Esophagus muscularis mucosa (tissue), 4 donors: Measurements from ENCODE around the gene VSIG10L2. TPM values are rescaled to one million over a fixed set of nuclear protein-coding genes. Genes with fewer than 3 reads are reported as not detected.
"Not testable (repeated sequence)": the region's sequence is repeated elsewhere in the genome, so short reads cannot be mapped to it uniquely, and the experiment has no call there.

Experiments used
- DNase-seq: peaks from one replicate; pipeline ENCODE4 v3.0.0-alpha.2; 2017; ENCODE audit errors: extremely low spot score
- H3K27ac ChIP-seq, 4 donors: fragments of 200-600 bp; sonication (generic); replicated peaks in 1 of 4; 1 replicate in 3 of 4; 2 replicates in 1 of 4; pipeline ENCODE4 v1.5.1; 2016 to 2019; ENCODE audit warnings: mild to moderate bottlenecking in 1 of 4
- H3K27me3 ChIP-seq, 4 donors: fragments of 200-600 bp; sonication (generic); one replicate each; pipeline versions ENCODE4 v1.5.1 to v1.6.0; 2016 to 2019
- H3K36me3 ChIP-seq, 4 donors: fragments of 200-600 bp; sonication (generic); one replicate each; pipeline ENCODE4 v1.5.1; 2016 to 2019
- H3K4me1 ChIP-seq, 4 donors: fragments of 200-600 bp; sonication (generic); one replicate each; pipeline ENCODE4 v1.5.1; 2016 to 2019
- H3K4me3 ChIP-seq, 4 donors: fragments of 200-600 bp; sonication (generic); 1 replicate in 2 of 4; 2 replicates in 2 of 4; pipeline ENCODE4 v1.5.1; 2016 to 2019; ENCODE audit warnings: mild to moderate bottlenecking in 4 of 4, moderate library complexity in 1 of 4
- H3K9me3 ChIP-seq, 4 donors: fragments of 200-600 bp; sonication (generic); 1 replicate in 3 of 4; 2 replicates in 1 of 4; pipeline ENCODE4 v1.5.1; 2016 to 2019
- EP300 ChIP-seq: sonication (generic); formaldehyde crosslinking; IDR thresholded peaks from one replicate; pipeline ENCODE4 v1.6.1; 2017; ENCODE audit warnings: antibody characterized with exemption
- POLR2A ChIP-seq: fragments of 450-650 bp; IDR thresholded peaks from one replicate; pipeline ENCODE4 v1.6.1; 2017; ENCODE audit warnings: antibody characterized with exemption, moderate library complexity, mild to moderate bottlenecking, low read depth
- POLR2AphosphoS5 ChIP-seq, 2 donors: sonication (generic); formaldehyde crosslinking; IDR thresholded peaks; one replicate each; pipeline ENCODE4 v1.6.1; 2017; ENCODE audit warnings: antibody characterized with exemption in 2 of 2
- WGBS: methylation state at CpG from one replicate; pipeline ENCODE4 v1.1.5; 2018; 5-methylcytosine and 5-hydroxymethylcytosine counted together
- intact Hi-C: fragments of 100-400 bp; cut with DNase I; formaldehyde crosslinking; loops from one replicate; pipeline ENCODE4 v1.15.1; 2023
- total RNA-seq, 4 donors: library from RNA; depleted of rRNA; stranded (reverse); fragments of >200 nt; gene quantifications; one replicate each; pipeline versions ENCODE4 v1.1.0 to v1.2.1, GENCODE V29; 2016
- TF ChIP-seq, protein P1 (sequence below), 3 experiments: fragments of 200-600 bp in 2 of 3; fragments of 450-650 bp in 1 of 3; sonication (generic) in 2 of 3; IDR thresholded peaks; one replicate each; pipeline ENCODE4 v1.5.1; 2017 to 2019; ENCODE audit warnings: antibody characterized with exemption in 3 of 3, mild to moderate bottlenecking in 2 of 3, moderate library complexity in 1 of 3

The VSIG10L2 gene
- total RNA-seq, 4 donors from 2014 or later = 0.33 to 0.57 (median 0.39) TPM; not detected in 1

DNA sequence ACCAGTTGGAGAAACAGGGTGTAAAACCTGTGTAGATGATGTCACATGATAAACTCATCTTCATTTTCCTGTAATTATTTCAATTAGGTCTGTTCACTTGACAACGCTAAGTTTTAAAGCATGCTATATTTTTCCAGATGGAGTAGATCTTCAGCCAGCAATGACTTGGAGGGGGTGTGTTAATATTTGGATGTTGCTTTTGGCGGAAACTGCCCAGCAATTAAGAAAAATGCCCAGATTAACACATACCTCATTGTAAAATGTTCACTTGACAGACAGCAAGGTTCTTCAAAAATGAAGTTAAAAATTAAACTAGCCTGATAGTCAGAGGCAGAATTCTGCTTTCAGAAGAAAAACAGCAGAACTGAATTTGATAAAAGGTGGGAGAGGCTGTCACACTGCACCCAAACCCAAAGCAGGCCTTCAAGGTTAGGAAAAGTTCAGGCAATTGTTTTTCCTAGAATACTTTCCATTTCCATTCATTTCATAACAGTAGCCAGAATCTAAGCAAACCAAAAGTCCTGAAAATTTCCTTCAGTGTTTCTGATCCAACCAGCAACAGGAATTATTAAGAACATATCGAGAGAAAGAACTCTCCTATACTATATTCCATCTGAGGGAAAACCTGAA, 33.0 kb downstream of the VSIG10L2 start:
- Histone ChIP-seq H3K9me3 (no peaks in the 10 kb centered on the region), H3K27ac (no peak overlapping the region), H3K36me3 (peaks cover 0 to 38% (median 13%) of the 10 kb centered on the region in 4 donors), H3K27me3 (no peaks in the 10 kb centered on the region), H3K4me1 (peaks cover 0 to 11% (median 11%) of the 10 kb centered on the region in 4 donors), H3K4me3 (no peak overlapping the region)
- intact Hi-C loops = no loop called here
- no peak for TF ChIP-seq POLR2A
- TF ChIP-seq POLR2AphosphoS5 (IDR thresholded peaks at IDR 0.05) = no peak
- TF ChIP-seq EP300 = no peak
- TF ChIP-seq, protein P1, sequence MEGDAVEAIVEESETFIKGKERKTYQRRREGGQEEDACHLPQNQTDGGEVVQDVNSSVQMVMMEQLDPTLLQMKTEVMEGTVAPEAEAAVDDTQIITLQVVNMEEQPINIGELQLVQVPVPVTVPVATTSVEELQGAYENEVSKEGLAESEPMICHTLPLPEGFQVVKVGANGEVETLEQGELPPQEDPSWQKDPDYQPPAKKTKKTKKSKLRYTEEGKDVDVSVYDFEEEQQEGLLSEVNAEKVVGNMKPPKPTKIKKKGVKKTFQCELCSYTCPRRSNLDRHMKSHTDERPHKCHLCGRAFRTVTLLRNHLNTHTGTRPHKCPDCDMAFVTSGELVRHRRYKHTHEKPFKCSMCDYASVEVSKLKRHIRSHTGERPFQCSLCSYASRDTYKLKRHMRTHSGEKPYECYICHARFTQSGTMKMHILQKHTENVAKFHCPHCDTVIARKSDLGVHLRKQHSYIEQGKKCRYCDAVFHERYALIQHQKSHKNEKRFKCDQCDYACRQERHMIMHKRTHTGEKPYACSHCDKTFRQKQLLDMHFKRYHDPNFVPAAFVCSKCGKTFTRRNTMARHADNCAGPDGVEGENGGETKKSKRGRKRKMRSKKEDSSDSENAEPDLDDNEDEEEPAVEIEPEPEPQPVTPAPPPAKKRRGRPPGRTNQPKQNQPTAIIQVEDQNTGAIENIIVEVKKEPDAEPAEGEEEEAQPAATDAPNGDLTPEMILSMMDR (IDR thresholded peaks at IDR 0.05) = no peak
- 58% methylated on average over 3 of the region's 3 CpGs for WGBS
- DNase-seq = no peak

- WGBS = 94% methylated on average over 3 of the region's 3 CpGs
- no peak for TF ChIP-seq EP300
- TF ChIP-seq, protein P1 (IDR thresholded peaks at IDR 0.05) = no peak
- no peak for TF ChIP-seq POLR2AphosphoS5 (IDR thresholded peaks at IDR 0.05)
- no peak for TF ChIP-seq POLR2A
- DNase-seq = no peak
- Histone ChIP-seq H3K27ac (no peak overlapping the region), H3K27me3 (no peaks in the 10 kb centered on the region), H3K4me3 (no peak overlapping the region), H3K9me3 (no peaks in the 10 kb centered on the region), H3K36me3 (peaks cover 0 to 39% (median 14%) of the 10 kb centered on the region in 4 donors), H3K4me1 (peaks cover 0 to 11% (median 11%) of the 10 kb centered on the region in 4 donors)
- intact Hi-C loops = no loop called here
Measured at GRCh38 chr11:125979511-125979910, 33.7 kb downstream of the VSIG10L2 start.

DNA sequence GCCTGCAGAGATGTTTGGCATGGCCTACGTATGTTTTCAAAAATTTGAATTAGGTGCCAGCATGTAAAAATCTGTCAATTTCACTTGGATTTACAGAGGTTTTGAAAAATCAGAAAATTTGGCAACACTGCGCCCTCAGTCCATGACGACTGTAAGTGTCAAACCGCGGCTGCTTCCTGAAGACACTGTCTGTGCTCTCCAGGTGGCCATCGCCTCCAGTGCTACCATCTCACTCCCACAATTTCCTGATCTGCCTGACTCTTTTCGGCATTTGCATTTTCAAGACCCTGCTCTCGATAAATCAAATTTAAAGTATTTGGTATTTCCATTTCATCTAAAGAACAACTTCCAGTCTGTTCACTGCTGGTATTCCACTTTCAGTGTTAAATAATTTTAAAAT, 34.6 kb downstream of the VSIG10L2 start:
- DNase-seq = no peak
- no peak for TF ChIP-seq POLR2A
- Histone ChIP-seq H3K27ac (no peak overlapping the region), H3K27me3 (no peaks in the 10 kb centered on the region), H3K9me3 (no peaks in the 10 kb centered on the region), H3K4me1 (peaks cover 0 to 11% (median 11%) of the 10 kb centered on the region in 4 donors), H3K4me3 (no peak overlapping the region), H3K36me3 (peaks cover 0 to 39% (median 14%) of the 10 kb centered on the region in 4 donors)
- WGBS = 95% methylated on average over 8 of the region's 8 CpGs
- intact Hi-C loops = no loop called here

GRCh38 chr11:125982348-125982730, 36.5 kb downstream of the VSIG10L2 start:
- H3K9me3 ChIP-seq = no peaks in the 10 kb centered on the region
- H3K4me1 ChIP-seq = peaks cover 0 to 18% (median 17%) of the 10 kb centered on the region in 4 donors
- intact Hi-C loops = no loop called here
- 84% methylated on average over 3 of the region's 3 CpGs for WGBS
- H3K4me3 ChIP-seq = no peak overlapping the region
- no peaks in the 10 kb centered on the region for H3K27me3 ChIP-seq
- no peak overlapping the region for H3K27ac ChIP-seq
- no peak for TF ChIP-seq POLR2A
- TF ChIP-seq, protein P1 (IDR thresholded peaks at IDR 0.05) = no peak
- no peak for TF ChIP-seq EP300
- TF ChIP-seq POLR2AphosphoS5 (IDR thresholded peaks at IDR 0.05) = no peak
- H3K36me3 ChIP-seq = peaks cover 0 to 40% (median 12%) of the 10 kb centered on the region in 4 donors
- no peak for DNase-seq

DNA sequence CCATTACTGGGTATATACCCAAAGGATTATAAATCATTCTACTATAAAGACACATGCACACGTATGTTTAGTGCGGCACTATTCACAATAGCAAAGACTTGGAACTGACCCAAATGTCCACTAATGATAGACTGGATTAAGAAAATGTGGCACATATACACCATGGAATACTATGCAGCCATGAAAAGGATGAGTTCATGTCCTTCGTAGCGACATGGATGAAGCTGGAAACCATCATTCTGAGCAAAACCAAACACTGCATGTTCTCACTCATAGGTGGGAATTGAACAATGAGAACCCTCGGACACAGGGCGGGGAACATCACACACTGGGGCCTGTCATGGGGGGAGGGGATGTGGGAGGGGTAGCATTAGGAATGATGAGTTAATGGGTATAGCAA, 40.1 kb downstream of the VSIG10L2 start:
- DNase-seq, H3K27me3 ChIP-seq, H3K4me3 ChIP-seq, intact Hi-C loops, H3K9me3 ChIP-seq, H3K27ac ChIP-seq: not testable (repeated sequence)
- Histone ChIP-seq H3K4me1 (peaks cover 3 to 21% (median 16%) of the 10 kb centered on the region in 4 donors), H3K36me3 (peaks cover 0 to 42% (median 15%) of the 10 kb centered on the region in 4 donors)
- WGBS = 96% methylated on average over 6 of the region's 6 CpGs
